HEK293 (cell line): ENCODE measurements around the gene OR5H2.

Source experiments
- CTCF ChIA-PET: fragments of 350-600 bp; formaldehyde crosslinking; extraction: SDS; loops from one replicate; lab custom pipeline; 2021; ENCODE audit warnings: antibody characterized with exemption; lab: Yijun Ruan, JAX
- POLR2A ChIA-PET: fragments of 300-600 bp; formaldehyde crosslinking; extraction: SDS; loops from one replicate; lab custom pipeline; 2020; ENCODE audit warnings: antibody characterized with exemption, inconsistent platforms; lab: Yijun Ruan, JAX
- H3K27ac ChIP-seq: fragments of 200-500 bp; sonication (Bioruptor generic); 2 replicates; pipeline ENCODE4 v1.5.1; 2014; ENCODE audit warnings: low read depth, low read length, control low read depth, inconsistent platforms; ENCODE audit errors: extremely low read depth
- H3K36me3 ChIP-seq, 2 experiments: fragments of 200-500 bp in 1 of 2; sonication (Bioruptor generic) in 1 of 2; 1 replicate in 1 of 2; 2 replicates in 1 of 2; pipeline ENCODE4 v1.5.1; 2014 to 2017; ENCODE audit warnings: inconsistent platforms in 2 of 2, low read length in 2 of 2; ENCODE audit not compliant: control insufficient read depth in 2 of 2, insufficient read depth in 1 of 2
- H3K4me1 ChIP-seq: fragments of 200-500 bp; sonication (Bioruptor generic); 2 replicates; pipeline ENCODE4 v1.5.1; 2014; ENCODE audit warnings: mild to moderate bottlenecking, low read length, inconsistent platforms; ENCODE audit not compliant: control insufficient read depth, insufficient read depth
- H3K4me3 ChIP-seq: 2 replicates; pipeline ENCODE4 v1.5.1; 2011; ENCODE audit warnings: low read depth, mild to moderate bottlenecking, control low read depth, low read length, moderate library complexity
- H3K9me3 ChIP-seq: fragments of 200-500 bp; sonication (Bioruptor generic); 2 replicates; pipeline ENCODE4 v1.5.1; 2014; ENCODE audit warnings: low read depth, low read length, inconsistent platforms; ENCODE audit not compliant: control insufficient read depth, insufficient read depth
- AEBP2 ChIP-seq: fragments of 450-650 bp; formaldehyde crosslinking; IDR thresholded peaks from 2 replicates; pipeline ENCODE4 v1.5.1; 2016; ENCODE audit warnings: missing biosample characterization, missing genetic modification characterization, borderline replicate concordance
- CTCF ChIP-seq: fragments of 450-650 bp; formaldehyde crosslinking; IDR thresholded peaks from 2 replicates; pipeline ENCODE4 v1.5.1; 2016; ENCODE audit warnings: missing biosample characterization, missing genetic modification characterization
- INSM2 ChIP-seq: fragments of 450-650 bp; formaldehyde crosslinking; IDR thresholded peaks from 2 replicates; pipeline ENCODE4 v1.5.1; 2016; ENCODE audit warnings: missing biosample characterization, missing genetic modification characterization
- MEIS1 ChIP-seq: sonication (generic); formaldehyde crosslinking; IDR thresholded peaks from 2 replicates; pipeline ENCODE4 v1.8.1; 2022; ENCODE audit warnings: missing genetic modification reagents, mild to moderate bottlenecking, borderline replicate concordance
- SALL2 ChIP-seq: fragments of 450-650 bp; formaldehyde crosslinking; IDR thresholded peaks from 2 replicates; pipeline ENCODE4 v1.5.0; 2017; ENCODE audit warnings: missing biosample characterization, mild to moderate bottlenecking, missing genetic modification characterization, borderline replicate concordance
- TRIM28 ChIP-seq: IDR thresholded peaks from 2 replicates; pipeline ENCODE4 v1.6.1; 2011; ENCODE audit warnings: low read length, control low read depth, borderline replicate concordance
- WT1 ChIP-seq: fragments of 450-650 bp; formaldehyde crosslinking; IDR thresholded peaks from 2 replicates; pipeline ENCODE4 v1.5.1; 2016; ENCODE audit warnings: missing biosample characterization, missing genetic modification characterization
- ZBTB11 ChIP-seq: fragments of 450-650 bp; formaldehyde crosslinking; conservative IDR thresholded peaks from 2 replicates; pipeline ENCODE4 v1.5.1; 2016; ENCODE audit warnings: low read depth, missing biosample characterization, missing genetic modification characterization
- ZBTB21 ChIP-seq: fragments of 450-650 bp; formaldehyde crosslinking; IDR thresholded peaks from 2 replicates; pipeline ENCODE4 v1.5.1; 2017; ENCODE audit warnings: missing biosample characterization, missing genetic modification characterization
- ZBTB48 ChIP-seq: fragments of 450-650 bp; formaldehyde crosslinking; IDR thresholded peaks from 2 replicates; pipeline ENCODE4 v1.5.1; 2016; ENCODE audit warnings: missing biosample characterization, missing genetic modification characterization
- ZBTB49 ChIP-seq: fragments of 450-650 bp; formaldehyde crosslinking; IDR thresholded peaks from 2 replicates; pipeline ENCODE4 v1.5.1; 2016; ENCODE audit warnings: missing biosample characterization, missing genetic modification characterization, low read depth
- ZBTB8A ChIP-seq: fragments of 450-650 bp; formaldehyde crosslinking; IDR thresholded peaks from 2 replicates; pipeline ENCODE4 v1.5.1; 2016; ENCODE audit warnings: missing biosample characterization, missing genetic modification characterization
- ZFP69B ChIP-seq: fragments of 450-650 bp; formaldehyde crosslinking; IDR thresholded peaks from 2 replicates; pipeline ENCODE4 v1.5.1; 2016; ENCODE audit warnings: missing biosample characterization, missing genetic modification characterization
- ZNF146 ChIP-seq: fragments of 450-650 bp; formaldehyde crosslinking; IDR thresholded peaks from 2 replicates; pipeline ENCODE4 v1.5.1; 2016; ENCODE audit warnings: missing biosample characterization, missing genetic modification characterization
- ZNF2 ChIP-seq: fragments of 450-650 bp; formaldehyde crosslinking; IDR thresholded peaks from 2 replicates; pipeline ENCODE4 v1.5.1; 2016; ENCODE audit warnings: missing biosample characterization, missing genetic modification characterization
- ZNF223 ChIP-seq: fragments of 450-650 bp; formaldehyde crosslinking; IDR thresholded peaks from 2 replicates; pipeline ENCODE4 v1.5.1; 2016; ENCODE audit warnings: missing biosample characterization, missing genetic modification characterization
- ZNF248 ChIP-seq: fragments of 450-650 bp; formaldehyde crosslinking; IDR thresholded peaks from 2 replicates; pipeline ENCODE4 v1.5.1; 2017; ENCODE audit warnings: missing biosample characterization, missing genetic modification characterization
- ZNF354C ChIP-seq: fragments of 450-650 bp; formaldehyde crosslinking; IDR thresholded peaks from 2 replicates; pipeline ENCODE4 v1.5.1; 2016; ENCODE audit warnings: missing biosample characterization, missing genetic modification characterization, low read depth, borderline replicate concordance
- ZNF585B ChIP-seq: fragments of 450-650 bp; formaldehyde crosslinking; IDR thresholded peaks from 2 replicates; pipeline ENCODE4 v1.5.1; 2016; ENCODE audit warnings: missing biosample characterization, missing genetic modification characterization
- ZNF629 ChIP-seq: fragments of 450-650 bp; formaldehyde crosslinking; IDR thresholded peaks from 2 replicates; pipeline ENCODE4 v1.5.1; 2017; ENCODE audit warnings: missing biosample characterization, missing genetic modification characterization
- ZNF677 ChIP-seq: fragments of 450-650 bp; IDR thresholded peaks from 2 replicates; pipeline ENCODE4 v1.5.0; 2018; ENCODE audit warnings: missing biosample characterization, mild to moderate bottlenecking, missing genetic modification characterization, moderate library complexity
- ZNF704 ChIP-seq: fragments of 450-650 bp; formaldehyde crosslinking; IDR thresholded peaks from 2 replicates; pipeline ENCODE4 v1.5.1; 2016; ENCODE audit warnings: missing biosample characterization, missing genetic modification characterization
- ZNF76 ChIP-seq: fragments of 450-650 bp; formaldehyde crosslinking; IDR thresholded peaks from 2 replicates; pipeline ENCODE4; 2016; ENCODE audit warnings: low read depth, missing biosample characterization, missing genetic modification characterization, borderline replicate concordance
- ZNF791 ChIP-seq: fragments of 450-650 bp; formaldehyde crosslinking; IDR thresholded peaks from 2 replicates; pipeline ENCODE4 v1.5.1; 2016; ENCODE audit warnings: missing biosample characterization, missing genetic modification characterization

OR5H2 gene

GRCh38 chr3:98282205-98282604 is at the start of gene OR5H2:
Gene OR5H2 (plus strand): TSS chr3:98282505. CDS start chr3:98282903, 398 bp downstream.
- Histone ChIP-seq H3K36me3 (no peaks in the 10 kb centered on the region), H3K9me3 (no peaks in the 10 kb centered on the region), H3K4me3 (no peak within 1 kb of the TSS), H3K27ac (no peak within 1 kb of the TSS), H3K4me1 (no peaks in the 10 kb centered on the region)
- CTCF ChIA-PET = no interaction called here
- POLR2A ChIA-PET = no interaction called here
- TF ChIP-seq ZNF223 (tag by site-specific recombination) = no peak
- TF ChIP-seq ZNF146 (tag by site-specific recombination) = no peak
- TF ChIP-seq ZNF704 (tag by site-specific recombination) = no peak
- TF ChIP-seq ZBTB11 (tag by site-specific recombination) = no peak
- no peak for TF ChIP-seq ZNF76 (tag by site-specific recombination)
- no peak for TF ChIP-seq ZBTB21 (tag by site-specific recombination)
- no peak for TF ChIP-seq ZNF791 (tag by site-specific recombination)
- no peak for TF ChIP-seq ZBTB48 (tag by site-specific recombination)
- TF ChIP-seq ZNF629 (tag by site-specific recombination) = no peak
- TF ChIP-seq ZBTB49 (tag by site-specific recombination) = no peak
- no peak for TF ChIP-seq TRIM28
- no peak for TF ChIP-seq INSM2 (tag by site-specific recombination)
- TF ChIP-seq ZNF2 (tag by site-specific recombination) = no peak
- TF ChIP-seq ZNF677 = no peak

- Histone ChIP-seq H3K27ac (no peak overlapping the region), H3K36me3 (no peaks in the 10 kb centered on the region), H3K9me3 (no peaks in the 10 kb centered on the region), H3K4me3 (no peak overlapping the region), H3K4me1 (no peaks in the 10 kb centered on the region)
- ChIA-PET CTCF (no interaction called here), POLR2A (no interaction called here)
- no peak for TF ChIP-seq WT1 (tag by site-specific recombination)
- no peak for TF ChIP-seq CTCF (tag by site-specific recombination)
- no peak for TF ChIP-seq AEBP2 (tag by site-specific recombination)
- TF ChIP-seq SALL2 (tag by site-specific recombination) = no peak
- TF ChIP-seq ZFP69B = no peak
- no peak for TF ChIP-seq ZBTB8A (tag by site-specific recombination)
- no peak for TF ChIP-seq ZNF585B (tag by site-specific recombination)
- TF ChIP-seq ZNF248 (tag by site-specific recombination) = no peak
- TF ChIP-seq ZNF354C (tag by site-specific recombination) = no peak
- no peak for TF ChIP-seq MEIS1 (CRISPR knock-in tag)
Measured at GRCh38 chr3:98233468-98233867, 48.8 kb upstream of the OR5H2 start.
